Measurements from ENCODE around the gene GPR108. TPM values are rescaled to one million over a fixed set of nuclear protein-coding genes. Genes with fewer than 3 reads are reported as not detected.

The GPR108 gene
- total RNA-seq, 1 experiment from 2014 or later: 36.4 TPM

DNA sequence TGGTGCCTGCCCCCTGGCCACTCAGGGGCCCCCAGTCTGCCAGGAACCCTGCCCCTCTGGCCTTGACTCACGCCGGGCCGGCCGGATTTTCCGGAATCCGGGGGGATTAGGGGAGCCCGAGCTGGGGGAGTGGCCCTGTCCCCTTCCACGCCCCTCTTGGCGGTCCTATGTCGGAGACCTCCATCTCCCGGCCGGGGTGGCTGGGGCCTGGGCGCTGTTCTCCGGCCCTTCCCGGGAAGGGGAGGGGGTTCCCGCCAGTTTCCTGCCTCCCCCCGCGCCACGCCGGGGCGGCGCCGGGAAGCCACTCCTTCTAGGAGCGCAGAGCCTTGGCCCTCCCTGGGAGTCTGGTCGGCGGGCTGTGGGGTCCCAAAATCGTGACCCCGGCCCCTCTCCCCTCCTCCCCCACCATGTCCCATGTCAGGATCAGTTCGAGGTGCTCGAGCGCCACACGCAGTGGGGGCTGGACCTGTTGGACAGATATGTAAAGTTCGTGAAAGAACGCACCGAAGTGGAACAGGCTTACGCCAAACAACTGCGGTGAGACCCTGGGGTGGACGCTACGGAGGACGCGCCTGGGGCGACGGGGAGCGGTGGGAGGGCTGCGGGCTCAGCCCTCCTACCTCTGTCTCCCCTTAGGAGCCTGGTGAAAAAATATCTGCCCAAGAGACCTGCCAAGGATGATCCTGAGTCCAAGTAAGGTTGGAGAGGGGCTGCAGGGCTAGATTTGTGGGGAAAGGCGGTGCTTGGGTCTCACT lies 3.4 kb upstream of the GPR108 start:
- TF ChIP-seq, protein P1, sequence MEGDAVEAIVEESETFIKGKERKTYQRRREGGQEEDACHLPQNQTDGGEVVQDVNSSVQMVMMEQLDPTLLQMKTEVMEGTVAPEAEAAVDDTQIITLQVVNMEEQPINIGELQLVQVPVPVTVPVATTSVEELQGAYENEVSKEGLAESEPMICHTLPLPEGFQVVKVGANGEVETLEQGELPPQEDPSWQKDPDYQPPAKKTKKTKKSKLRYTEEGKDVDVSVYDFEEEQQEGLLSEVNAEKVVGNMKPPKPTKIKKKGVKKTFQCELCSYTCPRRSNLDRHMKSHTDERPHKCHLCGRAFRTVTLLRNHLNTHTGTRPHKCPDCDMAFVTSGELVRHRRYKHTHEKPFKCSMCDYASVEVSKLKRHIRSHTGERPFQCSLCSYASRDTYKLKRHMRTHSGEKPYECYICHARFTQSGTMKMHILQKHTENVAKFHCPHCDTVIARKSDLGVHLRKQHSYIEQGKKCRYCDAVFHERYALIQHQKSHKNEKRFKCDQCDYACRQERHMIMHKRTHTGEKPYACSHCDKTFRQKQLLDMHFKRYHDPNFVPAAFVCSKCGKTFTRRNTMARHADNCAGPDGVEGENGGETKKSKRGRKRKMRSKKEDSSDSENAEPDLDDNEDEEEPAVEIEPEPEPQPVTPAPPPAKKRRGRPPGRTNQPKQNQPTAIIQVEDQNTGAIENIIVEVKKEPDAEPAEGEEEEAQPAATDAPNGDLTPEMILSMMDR (conservative IDR thresholded peaks at IDR 0.05; ENCODE audit: low read depth, low read length): no peak
- no peak for TF ChIP-seq EZH2 (IDR thresholded peaks at IDR 0.05; ENCODE audit: borderline replicate concordance, low read depth, low read length, poor library complexity, severe bottlenecking)
- intact Hi-C loops (cut with micrococcal nuclease; ENCODE audit: unreplicated experiment): no loop called here
- Histone ChIP-seq H3K27ac (ENCODE audit: low read depth, low read length, poor library complexity, severe bottlenecking) (peak overlapping the region; percentile 82), H3K36me3 (ENCODE audit: insufficient read depth, low read length, poor library complexity, severe bottlenecking) (peaks cover 34% of the 10 kb centered on the region), H3K4me1 (ENCODE audit: insufficient read depth, low read length, poor library complexity, severe bottlenecking) (peaks cover 48% of the 10 kb centered on the region), H3K4me3 (ENCODE audit: low read depth, low read length, poor library complexity, severe bottlenecking) (peak overlapping the region; percentile 89), H3K27me3 (replicated peaks; ENCODE audit: insufficient read depth, low read depth, low read length, poor library complexity) (no peaks in the 10 kb centered on the region), H3K9me3 (ENCODE audit: low read depth, low read length, poor library complexity, severe bottlenecking) (no peaks in the 10 kb centered on the region)
- BruUV-seq (replicated peaks): no TSS peak
- CTCF ChIA-PET: interaction anchor here (0.5 kb wide), 1 partner anchor 542 kb away, joined by 11 read pairs; no protein-coding TSS in a partner anchor
- DNase-seq (ENCODE audit: low spot score): no peak
- POLR2A ChIA-PET (ENCODE audit: low non-redundant PET): no interaction called here

DNA sequence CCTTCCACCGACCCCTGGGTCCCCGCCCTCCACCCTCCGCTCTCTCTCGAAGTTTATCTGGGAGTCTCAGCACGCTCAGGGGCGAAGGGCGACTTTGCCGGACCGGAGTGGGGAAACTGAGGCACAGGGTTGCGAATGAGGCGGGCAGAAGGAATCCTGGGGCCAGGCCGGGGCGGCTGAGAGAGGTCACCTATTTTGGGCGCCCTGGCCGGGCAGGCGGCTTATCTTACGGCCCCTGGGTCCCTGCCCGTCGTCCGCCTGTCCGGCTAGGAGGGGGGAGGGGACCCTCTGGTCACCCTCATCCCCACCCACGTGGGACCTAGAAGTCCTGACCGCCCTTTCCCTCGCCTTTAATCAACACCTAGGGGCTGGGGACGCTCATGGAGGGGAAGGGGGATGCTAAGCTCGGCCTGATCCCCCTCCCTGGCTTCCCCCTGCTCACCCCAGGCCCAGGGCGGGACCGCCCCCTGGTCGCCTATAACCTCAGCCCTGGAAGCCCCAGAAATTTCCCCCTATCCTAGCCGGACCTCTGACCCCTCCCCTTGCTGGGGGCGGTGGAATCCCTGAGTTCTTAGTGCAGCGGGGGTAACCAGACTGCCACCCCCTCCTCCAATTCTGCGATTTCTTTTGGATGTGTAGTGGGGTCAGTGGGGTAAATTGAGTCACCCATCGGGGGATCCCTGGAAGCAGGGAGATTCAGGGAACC lies 2.7 kb upstream of the GPR108 start:
- TF ChIP-seq, protein P1 (conservative IDR thresholded peaks at IDR 0.05; ENCODE audit: low read depth, low read length): no peak
- no peak for TF ChIP-seq EZH2 (IDR thresholded peaks at IDR 0.05; ENCODE audit: borderline replicate concordance, low read depth, low read length, poor library complexity, severe bottlenecking)
- ChIA-PET POLR2A (ENCODE audit: low non-redundant PET) (no interaction called here), CTCF (interaction anchor here (0.5 kb wide), 1 partner anchor 541 kb away, joined by 11 read pairs; no protein-coding TSS in a partner anchor)
- Histone ChIP-seq H3K9me3 (ENCODE audit: low read depth, low read length, poor library complexity, severe bottlenecking) (no peaks in the 10 kb centered on the region), H3K27ac (ENCODE audit: low read depth, low read length, poor library complexity, severe bottlenecking) (peak overlapping the region; percentile 82), H3K4me3 (ENCODE audit: low read depth, low read length, poor library complexity, severe bottlenecking) (peak overlapping the region; percentile 89), H3K4me1 (ENCODE audit: insufficient read depth, low read length, poor library complexity, severe bottlenecking) (peaks cover 49% of the 10 kb centered on the region), H3K27me3 (replicated peaks; ENCODE audit: insufficient read depth, low read depth, low read length, poor library complexity) (no peaks in the 10 kb centered on the region), H3K36me3 (ENCODE audit: insufficient read depth, low read length, poor library complexity, severe bottlenecking) (peaks cover 28% of the 10 kb centered on the region)
- no peak for DNase-seq (ENCODE audit: low spot score)
- BruUV-seq (replicated peaks): no TSS peak
- intact Hi-C loops (cut with micrococcal nuclease; ENCODE audit: unreplicated experiment): loop anchor here (5.0 kb wide), 3 partner anchors 62 to 223 kb away; no protein-coding TSS in a partner anchor

DNA sequence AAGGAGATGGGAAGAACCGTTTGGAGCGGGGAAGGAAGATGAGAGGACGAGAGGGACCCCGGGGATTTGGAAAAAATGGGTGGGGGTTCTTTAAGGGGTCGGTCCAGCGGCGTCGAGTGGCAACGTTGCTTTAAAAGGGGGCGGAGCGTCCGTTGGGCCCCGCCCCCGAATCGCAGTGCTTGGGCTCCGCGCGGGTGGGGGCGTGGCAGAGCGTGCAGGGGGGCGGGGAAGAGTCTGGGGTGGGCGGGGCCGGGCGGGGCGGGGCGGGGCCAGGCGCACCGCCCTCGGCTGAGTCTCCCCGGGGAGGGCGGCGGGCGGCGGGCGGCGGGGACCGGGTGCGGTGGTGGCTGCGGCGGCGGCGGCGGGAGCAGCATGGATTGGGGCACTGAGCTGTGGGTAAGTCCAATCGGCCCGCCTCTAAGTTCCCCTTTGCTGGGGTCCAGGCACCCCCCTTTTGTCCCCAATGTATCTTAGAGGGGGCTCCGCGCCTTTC lies 2.1 kb upstream of the GPR108 start, which contains the start of gene TRIP10:
TRIP10 (plus strand) TSS at position 291 of the 493 bp plus-strand sequence; CDS start at position 373, 82 bp downstream.
- peaks cover 43% of the 10 kb centered on the region for H3K4me1 ChIP-seq (ENCODE audit: insufficient read depth, low read length, poor library complexity, severe bottlenecking)
- DNase-seq (ENCODE audit: low spot score): peak; percentile 90
- H3K27ac ChIP-seq (ENCODE audit: low read depth, low read length, poor library complexity, severe bottlenecking): peak within 1 kb of the TSS; percentile 84
- ChIA-PET CTCF (no interaction called here), POLR2A (ENCODE audit: low non-redundant PET) (no interaction called here)
- BruUV-seq (replicated peaks): no TSS peak
- H3K4me3 ChIP-seq (ENCODE audit: low read depth, low read length, poor library complexity, severe bottlenecking): peak within 1 kb of the TSS; percentile 89
- TF ChIP-seq, protein P1 (conservative IDR thresholded peaks at IDR 0.05; ENCODE audit: low read depth, low read length): no peak
- no peaks in the 10 kb centered on the region for H3K27me3 ChIP-seq (replicated peaks; ENCODE audit: insufficient read depth, low read depth, low read length, poor library complexity)
- H3K9me3 ChIP-seq (ENCODE audit: low read depth, low read length, poor library complexity, severe bottlenecking): no peaks in the 10 kb centered on the region
- intact Hi-C loops (cut with micrococcal nuclease; ENCODE audit: unreplicated experiment): loop anchor here (5.0 kb wide), 3 partner anchors 63 to 222 kb away; no protein-coding TSS in a partner anchor
- H3K36me3 ChIP-seq (ENCODE audit: insufficient read depth, low read length, poor library complexity, severe bottlenecking): peaks cover 22% of the 10 kb centered on the region
